ENCODE data around the gene MAPK9.

MAPK9 gene

GRCh38 chr5:180199390-180199789 lies 92.5 kb downstream of the MAPK9 start:
- H3K4me3 ChIP-seq (ENCODE audit: low read length), result no peak overlapping the region
- TF ChIP-seq, protein P1, sequence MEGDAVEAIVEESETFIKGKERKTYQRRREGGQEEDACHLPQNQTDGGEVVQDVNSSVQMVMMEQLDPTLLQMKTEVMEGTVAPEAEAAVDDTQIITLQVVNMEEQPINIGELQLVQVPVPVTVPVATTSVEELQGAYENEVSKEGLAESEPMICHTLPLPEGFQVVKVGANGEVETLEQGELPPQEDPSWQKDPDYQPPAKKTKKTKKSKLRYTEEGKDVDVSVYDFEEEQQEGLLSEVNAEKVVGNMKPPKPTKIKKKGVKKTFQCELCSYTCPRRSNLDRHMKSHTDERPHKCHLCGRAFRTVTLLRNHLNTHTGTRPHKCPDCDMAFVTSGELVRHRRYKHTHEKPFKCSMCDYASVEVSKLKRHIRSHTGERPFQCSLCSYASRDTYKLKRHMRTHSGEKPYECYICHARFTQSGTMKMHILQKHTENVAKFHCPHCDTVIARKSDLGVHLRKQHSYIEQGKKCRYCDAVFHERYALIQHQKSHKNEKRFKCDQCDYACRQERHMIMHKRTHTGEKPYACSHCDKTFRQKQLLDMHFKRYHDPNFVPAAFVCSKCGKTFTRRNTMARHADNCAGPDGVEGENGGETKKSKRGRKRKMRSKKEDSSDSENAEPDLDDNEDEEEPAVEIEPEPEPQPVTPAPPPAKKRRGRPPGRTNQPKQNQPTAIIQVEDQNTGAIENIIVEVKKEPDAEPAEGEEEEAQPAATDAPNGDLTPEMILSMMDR (conservative IDR thresholded peaks at IDR 0.05; ENCODE audit: low read depth, low read length), result no peak
- no peak for DNase-seq (ENCODE audit: low read depth)

DNA sequence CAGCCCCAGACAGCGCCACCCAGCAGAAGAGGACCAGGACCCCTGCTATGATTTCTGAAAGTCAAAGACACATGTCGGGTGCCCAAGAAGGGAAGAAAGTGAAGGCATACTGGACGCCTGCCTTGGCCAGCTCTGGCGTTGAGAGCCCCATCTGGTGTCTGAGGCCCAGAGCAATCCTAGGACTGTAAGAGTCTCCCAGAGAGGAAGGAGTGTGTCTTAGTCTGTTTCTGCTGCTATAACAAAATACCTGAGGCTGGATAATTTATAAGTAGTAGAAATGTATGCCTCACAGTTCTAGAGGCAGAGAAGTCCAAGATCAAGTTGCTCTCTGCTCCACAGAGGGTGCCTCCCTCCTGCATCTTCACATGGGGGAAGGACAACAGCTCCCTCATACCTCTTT lies 93.7 kb downstream of the MAPK9 start:
- no peak overlapping the region for H3K4me3 ChIP-seq (ENCODE audit: low read length)
- TF ChIP-seq, protein P1 (conservative IDR thresholded peaks at IDR 0.05; ENCODE audit: low read depth, low read length), result no peak
- no peak for DNase-seq (ENCODE audit: low read depth)

- H3K4me3 ChIP-seq (ENCODE audit: low read length), result no peak overlapping the region
- TF ChIP-seq, protein P1 (conservative IDR thresholded peaks at IDR 0.05; ENCODE audit: low read depth, low read length), result no peak
- no peak for DNase-seq (ENCODE audit: low read depth)
Observed at GRCh38 chr5:180197016-180197702, 94.7 kb downstream of the MAPK9 start.

DNA sequence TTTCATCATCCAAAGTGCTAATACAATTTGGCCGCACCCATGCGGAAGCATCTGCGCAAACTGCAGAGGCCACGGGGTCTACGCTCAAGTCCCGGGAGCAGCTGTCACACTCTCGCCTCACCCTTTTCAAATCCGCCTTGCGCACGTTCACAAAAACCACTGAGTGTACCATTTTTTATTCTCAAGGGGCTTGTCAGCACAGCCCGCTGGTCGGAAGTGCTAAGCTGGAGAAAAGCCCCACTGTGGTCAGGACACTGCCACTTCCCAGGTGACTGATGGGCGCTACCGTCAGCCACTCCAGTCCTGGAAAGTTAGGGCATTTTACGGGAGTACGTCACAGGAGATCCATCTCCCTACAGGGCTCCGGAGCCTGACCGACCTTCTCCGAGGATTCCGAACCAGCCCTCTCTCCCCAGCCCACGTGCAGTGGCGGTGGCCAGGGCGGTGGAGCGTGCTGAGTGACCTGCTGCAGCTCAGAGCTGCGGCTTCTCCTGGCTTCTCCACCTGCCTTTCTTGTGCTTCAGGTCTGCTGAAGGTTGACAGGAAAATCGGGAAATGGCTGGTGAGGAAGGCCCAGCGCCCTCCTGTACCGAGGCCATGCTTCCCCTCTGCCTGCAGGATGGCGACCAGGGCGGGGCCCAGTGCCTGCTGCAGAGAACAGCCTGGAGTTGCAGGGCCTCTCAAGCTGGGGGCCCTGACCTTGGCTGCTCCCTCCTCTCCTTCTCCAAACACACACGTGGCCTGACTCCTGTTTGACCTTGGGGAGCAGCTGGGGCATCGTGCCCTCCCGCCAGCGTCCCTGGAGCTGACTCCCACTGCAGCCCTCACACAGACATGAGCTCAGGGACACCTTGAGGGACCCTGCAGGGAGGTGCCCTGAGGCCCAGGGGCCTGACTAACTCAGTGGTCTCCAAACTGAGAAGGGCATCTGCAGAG lies 97.2 kb downstream of the MAPK9 start:
- TF ChIP-seq, protein P1 (conservative IDR thresholded peaks at IDR 0.05; ENCODE audit: low read depth, low read length), result no peak
- H3K4me3 ChIP-seq (ENCODE audit: low read length), result no peak overlapping the region
- no peak for DNase-seq (ENCODE audit: low read depth)

GRCh38 chr5:180193749-180194375 lies 98.0 kb downstream of the MAPK9 start:
- no peak overlapping the region for H3K4me3 ChIP-seq (ENCODE audit: low read length)
- TF ChIP-seq, protein P1 (conservative IDR thresholded peaks at IDR 0.05; ENCODE audit: low read depth, low read length), result no peak
- no peak for DNase-seq (ENCODE audit: low read depth)

DNA sequence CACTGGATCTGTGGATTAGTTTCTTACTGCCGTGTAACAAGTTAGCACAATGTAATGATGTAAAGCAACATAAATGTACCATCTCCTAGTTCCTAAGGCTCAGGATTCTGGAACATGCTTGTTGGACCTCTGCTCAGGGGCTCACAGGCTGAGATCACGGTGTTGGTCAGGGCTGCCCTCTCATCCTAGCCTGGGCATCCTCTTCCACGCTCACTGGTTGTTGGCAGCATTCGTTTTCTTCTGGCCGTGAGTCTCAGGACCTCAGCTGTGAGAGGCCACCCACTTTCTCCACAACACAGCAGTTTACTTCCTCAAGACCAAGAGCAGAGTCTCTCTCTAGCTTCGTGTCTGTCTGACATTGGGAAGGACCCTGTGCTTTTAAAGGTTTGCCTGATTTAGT lies 100.2 kb downstream of the MAPK9 start:
- TF ChIP-seq, protein P1 (conservative IDR thresholded peaks at IDR 0.05; ENCODE audit: low read depth, low read length), result no peak
- DNase-seq (ENCODE audit: low read depth), result no peak
- no peak overlapping the region for H3K4me3 ChIP-seq (ENCODE audit: low read length)
